ENCODE data around the gene GRAP2. TPM values are rescaled to one million over a fixed set of nuclear protein-coding genes. Genes with fewer than 3 reads are reported as not detected.
A peak's percentile ranks its signal among the peaks of the same experiment; 100 is the strongest.

GRAP2 gene
- total and polyA plus RNA-seq, 2 of the 4 experiments (the other 2 are of a cell fraction) = not detected

- Histone ChIP-seq H3K9me1 (ENCODE audit: insufficient read depth, low read length) (peaks cover 3% of the 10 kb centered on the region; the same call in 1 of the 2 replicates), H2AK9ac (replicated peaks; ENCODE audit: low read depth, low read length, poor library complexity) (peak overlapping the region; percentile 48), H3K4ac (ENCODE audit: low read depth, low read length) (no peak overlapping the region), H3K9ac (ENCODE audit: low read depth, low read length) (no peak overlapping the region), H3K36me3 (ENCODE audit: control insufficient read depth, insufficient read depth, low read length) (no peaks in the 10 kb centered on the region), H3K4me2 (ENCODE audit: low read depth, low read length) (no peak overlapping the region), H2AK5ac (ENCODE audit: low read depth, low read length) (no peak overlapping the region), H3K18ac (ENCODE audit: low read depth, low read length) (no peak overlapping the region), H3K4me3 (ENCODE audit: insufficient read depth, low read depth, low read length) (no peak overlapping the region), H3K27ac (ENCODE audit: insufficient read depth, low read length) (no peak overlapping the region), H4K5ac (ENCODE audit: low read depth, low read length) (no peak overlapping the region), H4K91ac (ENCODE audit: insufficient read depth, low read depth, low read length) (no peak overlapping the region), H2BK120ac (ENCODE audit: low read depth, low read length) (no peak overlapping the region), H3K14ac (replicated peaks; ENCODE audit: low read depth, low read length) (no peak overlapping the region), H3K23ac (ENCODE audit: low read depth, low read length) (no peak overlapping the region), H2BK15ac (ENCODE audit: low read depth, low read length) (no peak overlapping the region), H2BK5ac (ENCODE audit: low read depth, low read length, poor library complexity, severe bottlenecking) (no peak overlapping the region), H2BK20ac (ENCODE audit: low read depth, low read length) (no peak overlapping the region), H2AFZ (replicated peaks; ENCODE audit: low read length, poor library complexity) (peak overlapping the region; percentile 41), H3K27me3 (ENCODE audit: control insufficient read depth, insufficient read depth, low read length) (peaks cover 56% of the 10 kb centered on the region), H3K4me1 (ENCODE audit: control insufficient read depth, insufficient read depth, low read length) (no peaks in the 10 kb centered on the region), H3K56ac (ENCODE audit: extremely low read depth, insufficient read depth, low read length) (no peak overlapping the region), H3K79me1 (ENCODE audit: low read depth in 1 of 2, low read length in 2 of 2) (no peaks in the 10 kb centered on the region), H4K20me1 (ENCODE audit: insufficient read depth, low read length) (no peaks in the 10 kb centered on the region), H3K9me3 (ENCODE audit: control insufficient read depth, insufficient read depth, low read length) (no peaks in the 10 kb centered on the region), H4K8ac (ENCODE audit: low read depth in 2 of 2, low read length in 2 of 2) (no peak overlapping the region)
- no TSS peak for BruUV-seq (replicated peaks)
- ChIA-PET POLR2A (ENCODE audit: unreplicated experiment) (no interaction called here), CTCF (no interaction called here)
- dilution Hi-C loops (cut with HindIII; ENCODE audit: low sequenced_read_pairs, unreplicated experiment) (no loop called here), in situ Hi-C loops (cut with MboI; ENCODE audit: low sequenced_read_pairs) (no loop called here), intact Hi-C loops (cut with micrococcal nuclease) (no loop called here)
- DNase-seq = no peak
- WGBS, 2 experiments (ENCODE audit: extremely low coverage in 2 of 2, insufficient read length in 1 of 2) = 25% methylated on average over 2 of the region's 9 CpGs; no CpG with 5 or more reads in 1 of the 2 experiments
- TF ChIP-seq CTCF (conservative IDR thresholded peaks at IDR 0.05; ENCODE audit: low read depth, low read length) = no peak
- no peak for TF ChIP-seq RFX5 (IDR thresholded peaks at IDR 0.05; ENCODE audit: low read depth, low read length)
- TF ChIP-seq RAD21 (IDR thresholded peaks at IDR 0.05; ENCODE audit: low read length) = no peak
- TF ChIP-seq SMC3 (IDR thresholded peaks at IDR 0.05; ENCODE audit: low read depth, low read length) = no peak
- no peak for TF ChIP-seq POLR2A (IDR thresholded peaks at IDR 0.05; ENCODE audit: low read depth, low read length)
- no peak for TF ChIP-seq MAZ (IDR thresholded peaks at IDR 0.05; ENCODE audit: borderline replicate concordance, low read depth, low read length)
- no peak for TF ChIP-seq CHD1 (IDR thresholded peaks at IDR 0.05; ENCODE audit: low read depth, low read length)
- TF ChIP-seq RCOR1 (IDR thresholded peaks at IDR 0.05; ENCODE audit: insufficient replicate concordance, low read length) = no peak
- TF ChIP-seq NFE2L2 (IDR thresholded peaks at IDR 0.05; ENCODE audit: low read depth, low read length) = no peak
- TF ChIP-seq CEBPB (IDR thresholded peaks at IDR 0.05; ENCODE audit: low read depth, low read length) = no peak
- no peak for TF ChIP-seq BHLHE40 (IDR thresholded peaks at IDR 0.05; ENCODE audit: low read depth, low read length)
- no peak for ATAC-seq (ENCODE audit: low read depth)
Measured at GRCh38 chr22:40019100-40019499, 118.2 kb downstream of the GRAP2 start.
